Right renal cortex interstitium (tissue), 3 donors: ENCODE results near the gene NAA38. TPM values are rescaled to one million over a fixed set of nuclear protein-coding genes. Genes with fewer than 3 reads are reported as not detected.

ENCODE experiments used
- polyA plus RNA-seq, 3 donors: library from polyadenylated mRNA; unstranded; fragments of 120-200 nt; gene quantifications; one replicate each; pipeline ENCODE4 v1.2.1, GENCODE V29; 2013; ENCODE audit not compliant: insufficient read length in 3 of 3

NAA38 gene
- polyA plus RNA-seq, 3 donors, result 61.0 to 85.9 (median 73.0) TPM

Other genes with a start within 250 kb of the NAA38 start
- gene FXR2, start 242.7 kb downstream of the NAA38 start, polyA plus RNA-seq, result 10 to 100 TPM; 41.4 to 42.8 (median 42.2) TPM
- 100 to 1,000 TPM; 130 to 152 (median 138) TPM for gene SAT2, start 229.7 kb downstream of the NAA38 start, polyA plus RNA-seq
- 1 to 10 TPM; 2.5 to 4.9 (median 3.0) TPM for gene SHBG, start 227.4 kb downstream of the NAA38 start, polyA plus RNA-seq
- 10 to 100 TPM; 15.5 to 20.6 (median 20.4) TPM for gene ATP1B2, start 206.6 kb downstream of the NAA38 start, polyA plus RNA-seq
- 10 to 100 TPM; 66.7 to 68.6 (median 67.4) TPM for gene TP53, start 170.1 kb downstream of the NAA38 start, polyA plus RNA-seq
- gene WRAP53, start 169.1 kb downstream of the NAA38 start, polyA plus RNA-seq, result 10 to 100 TPM; 12.8 to 13.6 (median 13.1) TPM
- 10 to 100 TPM; 19.9 to 23.7 (median 23.1) TPM for gene EFNB3, start 152.4 kb downstream of the NAA38 start, polyA plus RNA-seq
- under 1 TPM; 0.25 to 0.43 (median 0.25) TPM for gene DNAH2, start 139.8 kb downstream of the NAA38 start, polyA plus RNA-seq
- gene KDM6B, start 23.3 kb downstream of the NAA38 start, polyA plus RNA-seq, result 10 to 100 TPM; 15.3 to 18.3 (median 17.9) TPM
- 10 to 100 TPM; 19.1 to 27.1 (median 23.0) TPM for gene TMEM88, start 2.5 kb downstream of the NAA38 start, polyA plus RNA-seq
- gene CYB5D1, start 444 bp upstream of the NAA38 start, polyA plus RNA-seq, result 10 to 100 TPM; 23.1 to 24.3 (median 23.8) TPM
- 100 to 1,000 TPM; 139 to 161 (median 150) TPM for gene CHD3, start 31.2 kb upstream of the NAA38 start, polyA plus RNA-seq
- gene RNF227, start 58.7 kb upstream of the NAA38 start, polyA plus RNA-seq, result 1 to 10 TPM; 3.4 to 5.0 (median 4.3) TPM
- 10 to 100 TPM in 1 of 3 donors, 1 to 10 TPM in 2; 5.9 to 10.2 (median 9.2) TPM for gene KCNAB3, start 72.3 kb upstream of the NAA38 start, polyA plus RNA-seq
- gene TRAPPC1, start 74.4 kb upstream of the NAA38 start, polyA plus RNA-seq, result 100 to 1,000 TPM; 131 to 171 (median 162) TPM
- gene CNTROB, start 74.6 kb upstream of the NAA38 start, polyA plus RNA-seq, result 10 to 100 TPM; 48.1 to 49.6 (median 48.6) TPM
- gene GUCY2D, start 145.1 kb upstream of the NAA38 start, polyA plus RNA-seq, result under 1 TPM; 0.03 to 0.35 (median 0.28) TPM
- gene ALOX15B, start 181.5 kb upstream of the NAA38 start, polyA plus RNA-seq, result 1 to 10 TPM in 2 of 3 donors, under 1 TPM in 1; 0.62 to 1.2 (median 1.1) TPM
- gene ALOX12B, start 230.2 kb upstream of the NAA38 start, polyA plus RNA-seq, result under 1 TPM; 0.54 to 0.91 (median 0.68) TPM